GM19238 (cell line): ENCODE results near the gene BZW2.

Experiments used
- DNase-seq: peaks from one replicate; pipeline ENCODE4 v3.0.0; 2011; ENCODE audit warnings: low spot score; ENCODE audit not compliant: insufficient read length

Gene BZW2

GRCh38 chr7:16745645-16746044, 99.7 kb downstream of the BZW2 start:
- no peak for DNase-seq

- no peak for DNase-seq
Observed at GRCh38 chr7:16747102-16747501, 101.1 kb downstream of the BZW2 start.

DNA sequence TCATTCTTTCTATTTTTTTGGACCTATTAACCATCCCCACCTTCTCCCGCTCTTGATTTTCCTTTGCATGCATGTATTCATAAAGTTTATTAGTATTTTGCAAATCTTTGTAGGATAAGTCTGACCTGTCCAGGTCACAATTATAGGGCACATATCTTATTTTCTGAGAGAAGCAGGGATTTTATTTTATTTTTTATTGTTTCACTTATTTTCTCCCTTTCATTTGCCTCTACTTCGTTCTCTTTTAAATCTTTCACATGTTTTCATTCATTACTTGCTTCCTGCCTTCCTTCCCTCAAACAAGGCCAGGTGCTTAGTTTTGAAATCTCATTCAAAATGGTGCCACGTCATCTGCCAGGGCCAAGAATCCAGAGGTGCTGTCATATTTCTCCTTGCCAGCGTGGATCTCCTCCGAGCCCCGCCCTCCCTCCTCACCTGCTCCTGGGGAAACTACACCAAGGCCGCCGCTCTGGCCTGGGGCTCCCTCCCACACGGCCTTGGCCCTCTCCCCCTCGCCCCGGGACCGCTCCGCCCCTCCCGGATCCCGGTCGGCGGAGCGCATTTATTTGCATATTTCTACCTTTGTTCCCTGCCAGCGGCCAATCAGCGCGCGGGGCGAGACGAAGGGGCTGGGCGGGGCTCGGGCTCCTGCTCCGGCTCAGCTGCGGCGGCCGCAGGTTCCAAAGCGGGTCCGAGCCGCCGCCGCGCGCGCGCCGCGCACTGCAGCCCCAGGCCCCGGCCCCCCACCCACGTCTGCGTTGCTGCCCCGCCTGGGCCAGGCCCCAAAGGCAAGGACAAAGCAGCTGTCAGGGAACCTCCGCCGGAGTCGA, 107.3 kb downstream of the BZW2 start, which contains the start of gene TSPAN13:
TSS of gene TSPAN13 (plus strand) at position 654 of the 830 bp plus-strand sequence. CDS start 213 bp downstream, outside the sequence.
- DNase-seq, result peak; percentile 3

DNA sequence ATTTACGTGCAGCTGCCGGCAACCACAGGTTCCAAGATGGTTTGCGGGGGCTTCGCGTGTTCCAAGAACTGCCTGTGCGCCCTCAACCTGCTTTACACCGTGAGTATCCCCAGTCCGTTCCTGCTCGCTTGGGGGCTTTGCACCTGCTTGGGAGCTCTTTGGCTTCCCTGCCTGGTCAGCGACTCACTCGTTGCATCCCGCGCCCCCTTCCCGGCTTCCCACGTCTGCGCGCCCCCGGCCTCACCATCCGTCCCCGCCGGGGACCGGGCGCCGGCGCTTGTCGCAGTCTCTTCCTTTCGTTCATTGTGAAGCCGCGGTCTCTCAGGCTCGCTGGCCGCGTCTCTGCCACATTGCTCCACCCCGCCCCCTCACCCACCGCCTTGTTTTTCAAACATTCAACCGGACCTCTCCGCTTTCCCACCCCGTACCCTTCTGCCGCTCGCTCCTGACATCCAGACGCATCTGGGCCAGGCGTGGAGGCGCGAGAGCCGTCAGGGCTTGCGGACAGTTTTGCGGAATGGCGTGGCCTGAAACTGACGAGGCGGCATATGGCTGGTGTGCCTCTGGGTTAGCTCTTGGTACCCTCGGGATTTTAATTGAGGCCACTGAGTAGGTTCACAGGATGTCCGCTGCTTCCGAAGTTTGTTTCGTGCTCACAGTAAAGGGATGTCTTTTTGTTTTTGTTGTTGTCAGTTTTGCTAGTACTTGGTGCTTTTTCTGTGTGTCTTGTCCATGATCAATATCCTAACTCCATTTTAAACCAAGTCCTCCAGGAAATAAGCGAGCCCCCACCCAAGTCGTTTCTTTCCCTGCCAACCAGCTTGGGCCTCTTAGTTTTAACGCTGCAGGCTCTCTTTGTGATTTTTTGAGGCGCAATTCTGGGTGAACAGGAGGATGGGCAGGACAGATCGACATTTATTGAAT, 108.2 kb downstream of the BZW2 start:
- no peak for DNase-seq

GRCh38 chr7:16754856-16755317, 108.9 kb downstream of the BZW2 start:
- no peak for DNase-seq

- DNase-seq, result no peak
Observed at GRCh38 chr7:16755397-16755796, 109.4 kb downstream of the BZW2 start.
